WI38 (cell line): Measurements from ENCODE around the gene MEX3D.

ENCODE experiments used
- H3K4me3 ChIP-seq: 2 replicates; pipeline ENCODE4 v1.5.1; 2011; ENCODE audit warnings: low read depth, mild to moderate bottlenecking, control low read depth, low read length
- CTCF ChIP-seq: IDR thresholded peaks from 2 replicates; pipeline ENCODE4 v1.5.1; 2012; ENCODE audit warnings: low read depth, mild to moderate bottlenecking, control low read depth, low read length

The MEX3D gene

GRCh38 chr19:1560286-1560882 lies 7.7 kb downstream of the MEX3D start:
- TF ChIP-seq CTCF: no peak
- H3K4me3 ChIP-seq: no peak overlapping the region

GRCh38 chr19:1558552-1558951 lies 9.6 kb downstream of the MEX3D start:
- TF ChIP-seq CTCF: no peak

DNA sequence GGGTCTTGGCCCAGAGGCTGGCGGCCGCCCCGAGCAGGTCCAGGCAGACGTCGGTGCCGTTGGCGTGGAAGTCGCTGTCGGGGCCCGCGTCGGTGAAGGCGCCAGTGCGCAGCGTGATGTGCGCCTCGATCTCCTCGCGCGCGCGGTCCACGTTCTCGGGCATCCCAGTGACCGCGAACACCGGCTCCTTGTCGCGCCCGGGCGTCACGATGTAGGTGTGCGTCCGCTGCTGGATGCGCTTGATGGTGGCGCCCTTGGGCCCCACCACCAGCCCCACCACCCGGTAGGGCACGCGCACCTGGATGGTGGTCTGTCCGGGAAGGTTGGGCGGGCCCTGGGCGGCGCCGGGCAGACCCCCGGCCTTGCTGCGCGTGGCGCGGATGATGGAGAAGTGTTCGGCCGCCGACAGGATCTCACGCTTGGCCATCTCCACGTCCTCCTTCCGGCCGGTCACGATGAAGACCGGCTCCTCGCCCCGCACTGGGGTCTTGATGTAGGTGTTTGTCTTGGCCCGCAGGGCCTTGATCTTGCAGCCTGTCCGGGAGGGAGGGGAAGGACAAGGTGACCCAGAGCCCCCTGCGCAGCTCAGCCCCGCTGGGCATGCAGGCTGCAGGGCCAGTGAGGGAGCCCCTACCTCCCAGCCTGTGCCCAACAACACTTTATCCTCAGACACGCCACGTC lies 11.6 kb downstream of the MEX3D start:
- no peak overlapping the region for H3K4me3 ChIP-seq
- no peak for TF ChIP-seq CTCF

More at GRCh38 chr19:1558552-1558951, 9.6 kb downstream of the MEX3D start:
- H3K4me3 ChIP-seq: no peak overlapping the region

DNA sequence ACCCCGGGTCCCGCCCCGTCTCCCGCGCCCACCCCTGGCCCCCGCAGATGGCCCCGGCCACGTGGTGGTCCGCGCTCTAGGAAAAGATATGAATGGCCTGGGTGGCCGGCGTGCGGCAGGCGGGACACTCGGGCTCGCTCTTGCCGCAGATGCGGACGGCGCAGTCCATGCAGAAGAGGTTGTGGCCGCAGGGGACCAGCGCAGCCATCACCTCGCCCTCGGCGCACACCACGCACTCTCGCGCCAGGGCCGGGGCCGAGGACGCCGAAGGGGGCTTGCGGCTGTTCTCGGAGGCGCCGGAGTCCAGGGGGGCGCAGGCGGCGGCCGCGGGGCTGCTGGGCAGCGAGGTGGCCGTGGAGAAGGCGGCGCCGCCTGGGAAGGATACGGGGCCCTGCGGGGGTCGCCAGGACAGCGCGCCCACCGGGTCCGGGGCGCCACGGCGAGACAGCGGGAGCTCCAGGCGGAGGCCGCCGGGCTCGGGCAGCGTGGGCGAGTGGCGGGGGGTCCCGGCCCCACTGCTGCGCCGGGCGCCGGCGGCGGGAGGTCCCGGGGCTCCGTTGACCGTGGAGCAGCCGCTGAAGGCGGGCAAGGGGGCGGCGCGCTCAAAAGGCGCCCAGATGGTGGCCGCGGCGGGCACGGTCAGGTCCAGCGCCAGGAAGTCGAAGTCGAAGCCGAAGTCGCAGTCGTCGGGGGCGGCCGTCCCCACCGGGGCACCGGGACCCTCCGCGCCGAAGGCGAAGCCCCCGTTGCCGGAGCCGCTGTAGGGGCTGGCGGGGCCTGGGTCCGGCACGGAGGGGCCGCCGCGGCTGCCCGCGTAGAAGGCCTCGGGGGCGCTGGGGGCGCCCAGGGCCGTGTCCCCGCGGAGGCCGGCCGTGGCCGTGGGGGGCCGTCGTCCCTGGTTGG lies 12.4 kb downstream of the MEX3D start:
- H3K4me3 ChIP-seq: no peak overlapping the region
- no peak for TF ChIP-seq CTCF

DNA sequence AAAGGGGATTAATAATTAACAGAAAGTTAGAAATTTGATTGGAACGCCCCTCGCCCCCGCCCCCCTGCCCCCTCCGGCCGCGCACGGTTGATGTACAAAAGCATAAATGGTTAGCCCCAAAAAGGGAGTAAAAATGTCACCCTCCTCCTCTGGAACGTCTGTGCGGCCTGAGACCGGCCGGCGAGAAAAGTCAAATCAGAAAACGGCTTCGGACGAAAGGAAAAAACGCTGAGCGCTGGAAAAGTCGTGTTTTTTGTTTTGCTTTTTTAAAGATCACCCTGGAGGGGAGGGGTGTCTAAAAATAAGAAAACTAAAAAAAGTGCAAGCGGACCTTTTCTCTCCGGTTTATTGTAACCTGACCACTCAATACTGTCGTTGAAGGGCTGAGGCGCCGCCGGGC lies 13.2 kb downstream of the MEX3D start:
- H3K4me3 ChIP-seq: no peak overlapping the region
- no peak for TF ChIP-seq CTCF

- no peak for TF ChIP-seq CTCF
- H3K4me3 ChIP-seq: no peak overlapping the region
These were observed 14.7 kb downstream of the MEX3D start for GRCh38 chr19:1553415-1553814.
